ENCODE results near the gene NECAB2.

The NECAB2 gene

GRCh38 chr16:84042879-84043485 lies 74.9 kb downstream of the NECAB2 start:
- TF ChIP-seq CTCF (IDR thresholded peaks at IDR 0.05; ENCODE audit: low read depth, low read length, poor library complexity, severe bottlenecking) (no peak), EZH2phosphoT487 (IDR thresholded peaks at IDR 0.05; ENCODE audit: borderline replicate concordance, low read length) (no peak)
- Histone ChIP-seq H4K20me1 (ENCODE audit: control insufficient read depth, insufficient read depth, low read depth, low read length) (no peaks in the 10 kb centered on the region; the same call in 1 of the 2 replicates), H3K4me3 (ENCODE audit: low read length) (no peak overlapping the region), H3K9me2 (replicated peaks; ENCODE audit: control insufficient read depth, low read length) (no peaks in the 10 kb centered on the region), H3K9me3 (ENCODE audit: control insufficient read depth, insufficient read depth, low read length) (no peaks in the 10 kb centered on the region), H3K79me2 (ENCODE audit: control insufficient read depth, low read length) (no peaks in the 10 kb centered on the region), H3K4me1 (ENCODE audit: control insufficient read depth, low read length) (no peaks in the 10 kb centered on the region), H3K4me2 (ENCODE audit: low read length) (no peak overlapping the region), H3F3A (ENCODE audit: control insufficient read depth, insufficient read depth) (no peaks in the 10 kb centered on the region), H3K27me3 (ENCODE audit: control insufficient read depth, low read length) (no peaks in the 10 kb centered on the region), H3K27ac (ENCODE audit: low read depth, low read length) (no peak overlapping the region), H3K36me3 (ENCODE audit: control insufficient read depth, low read length) (no peaks in the 10 kb centered on the region)

- no peaks in the 10 kb centered on the region for H3K9me2 ChIP-seq (replicated peaks; ENCODE audit: control insufficient read depth, low read length)
- H3K27me3 ChIP-seq (ENCODE audit: control insufficient read depth, low read length): no peaks in the 10 kb centered on the region
- no peak overlapping the region for H3K4me3 ChIP-seq (ENCODE audit: low read length)
- no peak overlapping the region for H3K4me2 ChIP-seq (ENCODE audit: low read length)
- no peak overlapping the region for H3K27ac ChIP-seq (ENCODE audit: low read depth, low read length)
- H3K4me1 ChIP-seq (ENCODE audit: control insufficient read depth, low read length): no peaks in the 10 kb centered on the region
- no peaks in the 10 kb centered on the region for H3K79me2 ChIP-seq (ENCODE audit: control insufficient read depth, low read length)
- H3K36me3 ChIP-seq (ENCODE audit: control insufficient read depth, low read length): no peaks in the 10 kb centered on the region
- TF ChIP-seq CTCF (IDR thresholded peaks at IDR 0.05; ENCODE audit: low read depth, low read length, poor library complexity, severe bottlenecking) (no peak), EZH2phosphoT487 (IDR thresholded peaks at IDR 0.05; ENCODE audit: borderline replicate concordance, low read length) (no peak)
- H3K9me3 ChIP-seq (ENCODE audit: control insufficient read depth, insufficient read depth, low read length): no peaks in the 10 kb centered on the region
- no peaks in the 10 kb centered on the region for H3F3A ChIP-seq (ENCODE audit: control insufficient read depth, insufficient read depth)
- H4K20me1 ChIP-seq (ENCODE audit: control insufficient read depth, insufficient read depth, low read depth, low read length): no peaks in the 10 kb centered on the region; the same call in 1 of the 2 replicates
Measured at GRCh38 chr16:84043486-84044117, 75.6 kb downstream of the NECAB2 start.

DNA sequence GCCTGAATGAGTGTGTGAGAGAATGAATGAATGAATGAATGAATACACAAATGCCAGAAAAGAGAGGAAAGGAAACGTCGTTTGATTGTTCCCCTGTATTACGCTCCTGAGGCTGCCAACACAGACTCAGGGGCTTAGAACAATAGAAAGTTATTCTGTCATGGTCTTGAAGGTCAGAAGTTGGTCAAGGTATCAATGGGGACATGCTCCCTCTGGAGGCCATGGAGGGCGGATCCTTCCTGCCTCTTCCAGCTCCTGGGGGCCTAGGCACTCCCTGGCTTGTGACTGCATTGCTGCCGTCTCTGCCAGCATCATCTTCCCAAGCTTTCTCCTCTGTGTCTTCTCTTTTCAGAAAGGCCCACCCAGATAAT lies 76.1 kb downstream of the NECAB2 start:
- Histone ChIP-seq H3K4me3 (ENCODE audit: low read length) (no peak overlapping the region), H3F3A (ENCODE audit: control insufficient read depth, insufficient read depth) (no peaks in the 10 kb centered on the region), H3K9me3 (ENCODE audit: control insufficient read depth, insufficient read depth, low read length) (no peaks in the 10 kb centered on the region), H3K27me3 (ENCODE audit: control insufficient read depth, low read length) (no peaks in the 10 kb centered on the region), H3K27ac (ENCODE audit: low read depth, low read length) (no peak overlapping the region), H3K4me1 (ENCODE audit: control insufficient read depth, low read length) (no peaks in the 10 kb centered on the region), H4K20me1 (ENCODE audit: control insufficient read depth, insufficient read depth, low read depth, low read length) (no peaks in the 10 kb centered on the region), H3K4me2 (ENCODE audit: low read length) (no peak overlapping the region), H3K36me3 (ENCODE audit: control insufficient read depth, low read length) (no peaks in the 10 kb centered on the region), H3K9me2 (replicated peaks; ENCODE audit: control insufficient read depth, low read length) (no peaks in the 10 kb centered on the region), H3K79me2 (ENCODE audit: control insufficient read depth, low read length) (no peaks in the 10 kb centered on the region)
- TF ChIP-seq CTCF (IDR thresholded peaks at IDR 0.05; ENCODE audit: low read depth, low read length, poor library complexity, severe bottlenecking) (peak; percentile 40), EZH2phosphoT487 (IDR thresholded peaks at IDR 0.05; ENCODE audit: borderline replicate concordance, low read length) (no peak)

Data from DOHH2 (cell line).